Right lobe of liver (tissue), 6 donors: ENCODE data around the gene SPSB3. TPM values are rescaled to one million over a fixed set of nuclear protein-coding genes. Genes with fewer than 3 reads are reported as not detected.

Experiments
- ATAC-seq, 4 donors: fragments of 200-7000 bp; cut with Tn5 transposase; one replicate each; pipeline ENCODE4 v1.9.1; 2020; ENCODE audit warnings: mild to moderate bottlenecking in 4 of 4, moderate library complexity in 4 of 4
- DNase-seq, 3 donors: peaks; one replicate each; pipeline ENCODE4 v3.0.0-alpha.2; 2020
- H3K27ac ChIP-seq, 3 donors: fragments of 200-600 bp; one replicate each; pipeline ENCODE4 v1.8.0; 2022
- H3K27me3 ChIP-seq, 2 donors: fragments of 200-600 bp; one replicate each; pipeline ENCODE4 v1.8.0; 2022
- H3K36me3 ChIP-seq, 4 donors: fragments of 200-600 bp; sonication (generic) in 1 of 4; one replicate each; pipeline versions ENCODE4 v1.5.1 to v1.8.0; 2017 to 2022; ENCODE audit warnings: control low read depth in 1 of 4
- H3K4me1 ChIP-seq, 4 donors: fragments of 200-600 bp; sonication (generic) in 1 of 4; one replicate each; pipeline versions ENCODE4 v1.5.1 to v1.8.0; 2017 to 2022; ENCODE audit warnings: control low read depth in 1 of 4
- H3K4me3 ChIP-seq, 3 donors: fragments of 200-600 bp; one replicate each; pipeline ENCODE4 v1.8.0; 2022
- H3K9me3 ChIP-seq, 4 donors: fragments of 200-600 bp; sonication (generic) in 1 of 4; one replicate each; pipeline versions ENCODE4 v1.5.1 to v1.8.0; 2017 to 2022; ENCODE audit warnings: control low read depth in 1 of 4
- CTCF ChIP-seq, 4 donors: fragments of 200-600 bp in 3 of 4; fragments of 450-650 bp in 1 of 4; IDR thresholded peaks; one replicate each; pipeline versions ENCODE4 v1.5.1 to v1.8.0; 2016 to 2022; ENCODE audit warnings: antibody characterized with exemption in 4 of 4, mild to moderate bottlenecking in 2 of 4
- POLR2A ChIP-seq: fragments of 450-650 bp; IDR thresholded peaks from one replicate; pipeline ENCODE4 v1.6.1; 2017; ENCODE audit warnings: antibody characterized with exemption, mild to moderate bottlenecking
- WGBS: methylation state at CpG from one replicate; pipeline ENCODE4 v1.1.6; 2018; ENCODE audit warnings: low coverage, low lambda C conversion rate; ENCODE audit not compliant: insufficient coverage; ENCODE audit errors: missing lambda C conversion rate; 5-methylcytosine and 5-hydroxymethylcytosine counted together
- intact Hi-C, 2 donors: fragments of 100-400 bp; cut with DNase I; formaldehyde crosslinking; loops; one replicate each; pipeline versions ENCODE4 v1.11.2 to v1.14.1; 2022
- total RNA-seq, 6 experiments: library from RNA; depleted of rRNA in 2 of 6; stranded (reverse); fragments of >200 nt in 2 of 6; fragmentation: NEBNext Ultra II Directional in 3 of 6; extraction: Animal tissue kit (Norgen Biotek cat#: 25700) in 3 of 6; gene quantifications; one replicate each; pipeline versions ENCODE4 v1.1.0 to v1.2.4, GENCODE V29; 2016 to 2023
- donor health status: DM: no; HTN: yes; CAD: no.
- donor health status: DM: no; HTN: no; CAD: no.
- donor health status: DM: no; HTN: no; CAD: no.
- donor health status: DM: no; HTN: yes; CAD: no.
- donor health status: DM: no; HTN: yes; CAD: no.

The SPSB3 gene
- total RNA-seq, 6 experiments from 2014 or later = 18.6 to 42.5 (median 34.5) TPM

- Histone ChIP-seq H3K36me3 (peaks cover 0 to 48% (median 6%) of the 10 kb centered on the region in 4 donors), H3K27ac (no peak overlapping the region), H3K9me3 (no peaks in the 10 kb centered on the region), H3K4me1 (no peaks in the 10 kb centered on the region), H3K4me3 (no peak overlapping the region), H3K27me3 (no peaks in the 10 kb centered on the region)
- 95% methylated on average over 33 of the region's 81 CpGs for WGBS
- intact Hi-C loops = no loop called here
- no peak for DNase-seq
- TF ChIP-seq CTCF (IDR thresholded peaks at IDR 0.05) = peak in 1 of 4 donors; percentile 14
- no peak for TF ChIP-seq POLR2A
- ATAC-seq = no peak
Observed at GRCh38 chr16:1763521-1764511, 18.6 kb downstream of the SPSB3 start.

- peak in 1 of 3 donors; percentile 54 for DNase-seq
- TF ChIP-seq CTCF (IDR thresholded peaks at IDR 0.05) = no peak
- TF ChIP-seq POLR2A = no peak
- H3K9me3 ChIP-seq = no peaks in the 10 kb centered on the region
- H3K4me1 ChIP-seq = no peaks in the 10 kb centered on the region
- H3K4me3 ChIP-seq = no peak overlapping the region
- H3K36me3 ChIP-seq = peaks cover 0 to 42% (median 6%) of the 10 kb centered on the region in 4 donors
- intact Hi-C loops = no loop called here
- WGBS = 0% methylated on average over 1 of the region's 24 CpGs
- ATAC-seq = peak in 1 of 4 donors; percentile 11
- H3K27ac ChIP-seq = no peak overlapping the region
- no peaks in the 10 kb centered on the region for H3K27me3 ChIP-seq
Observed at GRCh38 chr16:1762879-1763520, 19.4 kb downstream of the SPSB3 start.

GRCh38 chr16:1762196-1762878 lies 20.0 kb downstream of the SPSB3 start:
- H3K27me3 ChIP-seq = no peaks in the 10 kb centered on the region
- TF ChIP-seq POLR2A = no peak
- TF ChIP-seq CTCF (IDR thresholded peaks at IDR 0.05) = no peak
- DNase-seq (peak in 1 of 3 donors; percentile 50), ATAC-seq (no peak)
- 98% methylated on average over 9 of the region's 30 CpGs for WGBS
- H3K9me3 ChIP-seq = no peaks in the 10 kb centered on the region
- H3K27ac ChIP-seq = no peak overlapping the region
- no peak overlapping the region for H3K4me3 ChIP-seq
- intact Hi-C loops = no loop called here
- H3K4me1 ChIP-seq = no peaks in the 10 kb centered on the region
- peaks cover 0 to 41% (median 6%) of the 10 kb centered on the region in 4 donors for H3K36me3 ChIP-seq

- intact Hi-C loops = no loop called here
- 88% methylated on average over 12 of the region's 15 CpGs for WGBS
- no peak overlapping the region for H3K27ac ChIP-seq
- no peaks in the 10 kb centered on the region for H3K4me1 ChIP-seq
- H3K9me3 ChIP-seq = no peaks in the 10 kb centered on the region
- H3K4me3 ChIP-seq = no peak overlapping the region
- TF ChIP-seq POLR2A (no peak), CTCF (IDR thresholded peaks at IDR 0.05) (no peak)
- no peak for ATAC-seq
- no peak for DNase-seq
- no peaks in the 10 kb centered on the region for H3K27me3 ChIP-seq
- H3K36me3 ChIP-seq = peaks cover 0 to 41% (median 6%) of the 10 kb centered on the region in 4 donors
Observed at GRCh38 chr16:1761751-1762150, 20.6 kb downstream of the SPSB3 start.
